Measurements from ENCODE around the gene APBB3.
"Not testable (repeated sequence)": the region's sequence is repeated elsewhere in the genome, so short reads cannot be mapped to it uniquely, and the experiment has no call there.

The APBB3 gene, protein sequence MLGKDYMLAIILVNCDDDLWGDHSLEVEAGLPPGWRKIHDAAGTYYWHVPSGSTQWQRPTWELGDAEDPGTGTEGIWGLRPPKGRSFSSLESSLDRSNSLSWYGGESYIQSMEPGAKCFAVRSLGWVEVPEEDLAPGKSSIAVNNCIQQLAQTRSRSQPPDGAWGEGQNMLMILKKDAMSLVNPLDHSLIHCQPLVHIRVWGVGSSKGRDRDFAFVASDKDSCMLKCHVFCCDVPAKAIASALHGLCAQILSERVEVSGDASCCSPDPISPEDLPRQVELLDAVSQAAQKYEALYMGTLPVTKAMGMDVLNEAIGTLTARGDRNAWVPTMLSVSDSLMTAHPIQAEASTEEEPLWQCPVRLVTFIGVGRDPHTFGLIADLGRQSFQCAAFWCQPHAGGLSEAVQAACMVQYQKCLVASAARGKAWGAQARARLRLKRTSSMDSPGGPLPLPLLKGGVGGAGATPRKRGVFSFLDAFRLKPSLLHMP

DNA sequence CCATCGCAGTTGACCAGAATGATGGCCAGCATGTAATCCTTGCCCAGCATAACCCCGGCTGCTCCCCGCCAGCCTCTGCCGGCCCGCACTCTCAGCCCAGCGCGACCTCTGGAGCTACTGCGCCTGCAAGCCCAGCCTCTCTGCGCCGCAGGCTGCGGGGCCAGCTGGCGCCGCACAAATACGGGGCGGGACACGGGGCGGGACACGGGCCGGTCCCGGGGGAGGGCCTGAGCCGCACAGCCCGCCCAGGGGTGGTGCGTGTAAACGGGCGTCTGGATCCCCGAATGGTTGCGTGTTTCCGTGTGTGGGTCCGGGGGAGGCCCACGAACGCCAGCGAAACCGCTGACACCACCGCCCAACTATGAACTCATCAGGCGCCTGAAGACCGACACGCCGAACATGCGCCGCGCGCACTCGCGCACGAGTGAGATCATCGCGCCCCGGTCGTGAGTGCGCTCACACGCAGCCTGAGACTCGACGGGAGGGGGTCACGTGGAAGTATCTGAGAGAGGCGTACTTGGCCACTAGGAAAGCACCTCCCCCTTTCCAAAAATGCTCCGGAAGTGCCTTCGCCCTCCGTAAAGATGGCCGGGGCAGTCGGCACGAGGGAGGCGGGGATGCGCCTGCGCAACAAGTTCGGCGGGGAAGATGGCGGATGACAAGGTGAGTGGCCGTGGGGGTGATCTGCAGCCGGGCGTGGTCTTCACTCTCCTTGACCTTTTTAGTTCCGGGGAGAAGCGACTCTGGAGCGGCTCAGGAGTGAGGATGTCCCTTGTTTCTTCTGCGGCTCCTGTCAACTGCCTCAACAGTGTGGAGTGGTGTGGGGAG is at the start of gene APBB3, which contains the start of gene SLC35A4:
TSS of gene APBB3 (minus strand) at position 403 of the 828 bp plus-strand sequence. CDS start at position 50, 353 bp downstream.
TSS of gene SLC35A4 (plus strand) at position 633 of the 828 bp plus-strand sequence. CDS start 2,342 bp downstream, outside the sequence.
- peak; percentile 94 for DNase-seq (ENCODE audit: low read depth)

DNA sequence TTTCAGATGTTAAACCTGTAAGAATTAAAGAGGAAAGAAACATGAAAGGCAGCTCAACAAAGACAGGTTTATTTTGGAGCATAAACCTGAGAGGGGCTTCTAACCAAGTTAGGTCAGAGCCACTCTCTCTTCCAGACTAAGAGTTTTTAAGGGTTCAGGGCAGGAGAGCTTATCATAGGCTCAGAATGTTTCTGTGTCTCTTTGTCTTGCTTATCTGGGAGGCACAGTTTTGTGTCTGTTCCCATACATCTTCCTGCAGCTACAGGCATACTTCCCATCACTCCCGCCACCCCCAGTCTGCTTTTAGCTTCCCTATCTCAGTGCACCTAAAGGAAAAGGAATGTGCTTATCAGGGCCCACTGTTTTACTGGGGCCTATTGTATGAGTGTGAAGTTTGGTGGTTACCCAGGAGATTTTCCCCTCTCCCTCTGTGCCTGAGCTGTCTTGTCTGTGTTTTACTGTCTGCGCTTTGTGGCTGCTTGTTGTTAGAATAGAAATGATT is 46.7 kb upstream of the APBB3 start:
- DNase-seq (ENCODE audit: low read depth) = no peak

DNA sequence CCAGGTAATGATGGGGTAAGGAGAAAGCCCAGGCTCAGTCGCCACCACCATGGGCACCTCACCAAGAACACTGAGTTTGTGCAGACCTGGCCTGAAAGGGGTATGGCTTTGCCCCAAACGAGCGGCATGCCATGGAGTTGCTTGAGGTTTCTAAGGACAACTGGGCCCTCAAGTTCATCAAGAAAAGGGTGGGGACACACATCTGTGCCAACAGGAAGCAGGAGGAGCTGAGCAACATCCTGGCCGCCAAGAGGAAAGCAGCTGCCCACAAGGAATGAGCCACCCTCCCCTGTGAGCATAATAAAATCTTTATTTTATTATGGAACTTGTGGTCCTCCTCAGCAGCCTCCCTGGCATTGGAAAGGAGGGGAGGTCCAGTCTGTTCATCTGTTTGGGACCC is 44.7 kb upstream of the APBB3 start:
- DNase-seq (ENCODE audit: low read depth) = no peak

DNA sequence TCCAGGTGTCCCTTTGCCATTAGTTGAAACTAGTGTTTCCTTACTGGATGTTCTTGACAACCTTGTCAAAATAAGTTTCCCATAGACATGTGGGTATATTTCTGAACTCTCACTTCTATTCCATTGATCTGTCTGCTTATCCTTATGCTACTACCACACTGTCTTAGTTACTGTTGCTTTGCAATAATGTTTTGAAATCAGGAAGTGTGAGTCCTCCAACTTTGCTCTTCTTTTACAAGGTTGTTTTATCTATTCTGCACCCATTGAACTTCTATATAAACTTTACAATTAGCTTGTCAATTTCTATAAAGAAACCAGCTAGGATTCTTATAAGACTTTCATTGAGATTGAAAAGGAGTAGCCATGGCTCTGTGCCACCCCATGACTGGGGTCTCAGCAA is 44.3 kb upstream of the APBB3 start:
- no peak for DNase-seq (ENCODE audit: low read depth)

DNA sequence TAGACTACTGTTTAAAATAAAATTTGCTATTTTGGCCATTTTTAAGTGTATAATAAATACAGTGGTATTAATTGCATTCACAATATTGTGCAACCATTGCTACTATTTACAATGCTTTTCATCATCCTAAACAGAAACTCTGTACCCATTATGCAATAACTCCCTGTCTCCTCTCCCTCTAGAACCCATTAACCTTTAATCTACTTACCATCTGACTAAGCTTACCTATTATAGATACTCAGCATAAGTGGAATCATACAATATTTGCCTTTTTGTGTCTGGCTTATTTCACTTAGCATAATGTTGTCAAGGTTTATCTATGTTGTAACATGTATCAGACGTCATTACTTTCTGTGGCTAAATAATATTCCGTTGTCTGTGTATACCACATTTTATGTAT is 42.6 kb upstream of the APBB3 start:
- DNase-seq (ENCODE audit: low read depth) = no peak

DNA sequence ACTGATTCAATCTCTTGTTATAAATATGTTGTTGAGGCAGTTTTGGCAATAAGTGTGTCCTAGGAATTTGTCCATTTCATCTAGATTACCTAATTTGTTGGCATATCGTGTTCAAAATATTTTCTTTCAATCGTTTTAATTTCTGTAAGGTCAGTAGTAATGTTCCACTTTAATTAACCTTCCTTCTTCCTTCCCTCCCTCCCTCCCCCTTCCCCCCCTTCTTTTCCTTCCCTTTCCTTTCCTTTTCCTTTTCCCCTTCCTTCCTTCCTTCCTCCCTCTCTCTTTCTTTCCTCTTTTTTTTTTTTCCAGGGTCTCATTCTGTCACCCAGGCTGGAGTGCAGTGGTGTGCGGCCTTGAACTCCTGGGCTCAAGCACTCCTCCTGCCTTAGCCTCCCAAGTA is 41.5 kb upstream of the APBB3 start:
- DNase-seq (ENCODE audit: low read depth) = no peak

DNA sequence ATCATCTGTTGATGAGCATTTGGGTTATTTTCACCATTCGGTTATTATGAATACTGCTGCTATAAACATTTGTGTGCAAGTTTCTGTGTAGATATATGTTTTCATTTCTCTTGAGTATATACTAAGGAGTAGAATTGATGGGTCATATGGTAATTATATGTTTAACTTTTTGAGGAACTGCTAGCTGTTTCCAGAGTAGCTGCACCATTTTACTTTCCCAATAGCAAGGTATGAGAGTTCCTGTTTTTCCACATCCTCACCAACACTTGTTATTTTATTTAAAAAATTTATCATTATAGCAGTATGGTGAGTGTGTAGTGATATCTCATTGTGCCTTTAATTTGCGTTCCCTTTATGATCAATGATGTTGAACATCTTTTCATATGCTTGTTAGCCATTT is 39.3 kb upstream of the APBB3 start:
- DNase-seq (ENCODE audit: low read depth) = no peak

DNA sequence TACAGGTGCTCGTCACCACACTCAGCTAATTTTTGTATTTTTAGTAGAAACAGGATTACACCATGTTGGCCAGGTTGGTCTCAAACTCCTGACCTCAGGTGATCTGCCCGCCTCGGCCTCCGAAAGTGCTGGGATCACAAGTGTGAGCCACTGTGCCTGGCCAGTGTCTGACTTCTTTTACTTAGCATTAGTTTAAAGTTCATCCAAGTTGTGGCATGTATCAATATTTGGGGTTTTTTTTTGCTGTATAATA is 39.0 kb upstream of the APBB3 start:
- not testable (repeated sequence) for DNase-seq (ENCODE audit: low read depth)

DNA sequence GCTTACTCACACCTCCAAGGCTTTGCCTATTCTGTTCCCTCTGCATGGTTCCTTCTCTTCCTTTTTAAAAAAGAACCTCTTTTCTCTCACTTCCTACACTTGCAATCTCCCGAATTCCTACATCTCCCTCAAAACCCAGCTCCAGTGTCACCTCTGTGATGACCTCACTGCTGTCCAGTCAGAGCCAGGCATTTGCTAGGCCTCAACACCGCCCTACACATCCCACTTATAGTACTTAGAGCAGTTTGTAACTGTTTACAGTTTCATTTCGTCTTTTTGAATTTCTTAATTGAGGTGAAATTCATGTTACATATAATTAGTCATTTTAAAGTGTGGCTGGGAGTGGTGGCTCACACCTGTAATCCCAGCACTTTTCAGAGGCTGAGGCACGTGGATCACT is 37.7 kb upstream of the APBB3 start:
- no peak for DNase-seq (ENCODE audit: low read depth)

DNA sequence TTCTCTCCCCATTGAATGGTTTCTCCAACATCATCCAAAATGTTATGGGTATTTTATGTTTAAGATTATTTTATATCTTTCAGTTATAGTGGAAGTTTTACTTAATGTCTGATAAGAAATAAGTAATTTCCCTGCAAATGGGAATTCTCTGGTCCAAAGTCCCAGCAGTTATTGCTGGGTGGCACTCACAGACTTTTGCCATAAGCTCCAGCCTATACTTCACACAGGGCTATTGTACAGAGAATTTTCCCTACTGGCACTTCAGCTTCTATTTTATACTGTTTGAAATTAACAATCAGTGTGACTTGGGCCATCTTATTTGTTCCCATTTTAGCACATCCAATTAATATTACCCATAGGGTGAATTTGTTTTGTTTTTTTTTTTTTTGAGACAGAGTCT is 35.7 kb upstream of the APBB3 start:
- DNase-seq (ENCODE audit: low read depth) = no peak

DNA sequence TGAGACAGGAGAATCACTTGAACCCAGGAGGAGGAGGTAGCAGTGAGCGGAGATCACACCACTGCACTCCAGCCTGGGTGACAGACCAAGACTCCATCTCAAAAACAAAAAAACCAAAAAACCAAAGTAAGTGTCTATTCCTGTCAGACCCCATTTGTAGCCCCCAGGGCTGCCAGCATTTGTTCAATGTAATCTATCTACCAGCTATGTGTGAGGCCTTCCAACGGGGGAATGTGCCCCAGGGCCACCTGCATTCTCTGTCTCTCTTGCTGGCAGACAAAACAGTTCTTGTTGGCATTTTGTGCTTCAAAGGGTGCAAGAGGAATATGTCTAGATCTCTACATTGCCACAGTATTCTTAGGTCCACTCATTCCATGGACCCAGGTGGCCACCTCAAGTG is 34.4 kb upstream of the APBB3 start:
- DNase-seq (ENCODE audit: low read depth) = no peak

DNA sequence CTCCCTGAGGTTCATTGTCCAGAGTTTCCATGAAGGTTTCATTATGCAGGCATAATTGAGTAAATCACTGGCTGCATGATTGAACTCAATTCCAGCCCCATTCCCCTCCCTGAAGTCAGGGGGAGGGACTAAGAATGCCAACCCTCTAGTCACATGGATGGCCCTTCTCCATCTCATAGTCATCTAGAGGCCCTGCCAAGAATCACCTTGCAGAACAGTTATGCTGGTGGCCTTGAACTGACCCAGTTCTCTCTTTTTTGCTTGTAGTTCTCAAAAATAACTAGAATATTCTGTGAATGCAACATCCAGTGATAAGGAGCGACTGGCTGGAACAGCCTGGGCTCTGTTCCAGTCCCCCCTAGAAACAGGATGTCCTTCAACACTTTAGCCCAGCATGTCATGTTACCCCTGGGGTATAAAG is 31.9 kb upstream of the APBB3 start:
- no peak for DNase-seq (ENCODE audit: low read depth)

DNA sequence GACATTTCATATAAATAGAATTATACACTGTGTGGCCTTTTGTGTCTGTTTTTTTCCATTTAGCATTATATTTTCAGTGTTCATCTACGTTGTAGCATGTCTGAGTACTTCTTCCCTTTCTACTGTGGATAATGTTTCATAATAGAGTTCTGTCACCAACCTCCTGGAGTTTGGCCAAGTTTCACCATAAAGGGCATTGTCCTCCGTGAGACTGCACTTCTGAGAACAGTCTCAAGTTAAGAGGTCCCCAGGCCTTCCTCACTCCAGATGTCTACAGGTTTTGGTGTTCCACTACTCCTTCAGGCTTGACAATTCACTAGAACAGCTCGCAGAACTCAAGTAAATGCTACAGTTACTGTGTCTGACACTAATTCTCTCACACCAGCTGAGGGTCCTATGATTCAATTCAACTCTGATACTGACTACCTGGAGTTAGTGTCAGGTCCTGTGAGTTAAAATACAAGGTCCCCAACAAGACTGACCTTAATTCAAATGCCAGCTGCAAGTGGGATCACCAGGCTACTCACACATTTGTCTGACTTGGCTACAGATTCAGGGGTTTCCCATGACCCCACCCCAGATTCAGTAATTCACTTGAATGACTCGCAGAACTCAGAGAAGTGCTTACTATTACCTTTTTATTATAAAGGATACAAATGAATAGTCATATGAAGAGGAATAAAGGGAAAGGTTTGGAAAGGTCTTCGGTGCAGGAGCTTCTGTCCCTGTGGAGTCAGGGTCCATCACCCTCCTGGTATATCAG is 31.3 kb upstream of the APBB3 start:
- no peak for DNase-seq (ENCODE audit: low read depth)

DNA sequence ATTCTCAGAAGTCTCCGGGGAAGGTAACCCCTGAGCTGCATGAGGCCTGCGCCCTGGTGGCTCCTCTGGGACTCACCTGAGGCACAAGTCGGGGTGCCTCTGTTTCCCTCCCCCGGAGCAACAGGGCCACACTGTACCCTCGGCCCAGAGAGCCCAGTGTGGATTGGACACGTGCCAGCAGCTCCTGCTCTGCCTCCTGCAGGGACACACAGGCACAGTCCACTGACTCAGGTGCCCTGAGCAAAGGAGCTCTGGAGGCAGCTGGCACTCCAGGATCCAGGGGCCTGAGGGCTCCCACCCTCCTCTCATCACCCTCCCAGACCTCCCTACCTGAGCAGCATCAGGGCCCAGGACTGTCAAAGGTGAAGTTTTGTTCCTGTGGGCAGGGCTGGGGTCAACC is 29.8 kb upstream of the APBB3 start:
- DNase-seq (ENCODE audit: low read depth) = no peak

DNA sequence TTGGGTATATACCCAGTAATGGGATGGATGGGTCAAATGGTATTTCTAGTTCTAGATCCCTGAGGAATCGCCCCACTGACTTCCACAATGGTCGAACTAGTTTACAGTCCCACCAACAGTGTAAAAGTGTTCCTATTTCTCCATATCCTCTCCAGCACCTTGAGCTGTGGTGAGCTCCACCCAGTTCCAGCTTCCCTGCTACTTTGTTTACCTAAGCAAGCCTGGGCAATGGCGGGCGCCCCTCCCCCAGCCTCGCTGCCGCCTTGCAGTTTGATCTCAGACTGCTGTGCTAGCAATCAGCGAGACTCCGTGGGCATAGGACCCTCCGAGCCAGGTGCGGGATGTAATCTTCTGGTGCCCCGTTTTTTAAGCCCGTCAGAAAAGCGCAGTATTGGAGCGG is 28.7 kb upstream of the APBB3 start:
- DNase-seq (ENCODE audit: low read depth) = not testable (repeated sequence)

DNA sequence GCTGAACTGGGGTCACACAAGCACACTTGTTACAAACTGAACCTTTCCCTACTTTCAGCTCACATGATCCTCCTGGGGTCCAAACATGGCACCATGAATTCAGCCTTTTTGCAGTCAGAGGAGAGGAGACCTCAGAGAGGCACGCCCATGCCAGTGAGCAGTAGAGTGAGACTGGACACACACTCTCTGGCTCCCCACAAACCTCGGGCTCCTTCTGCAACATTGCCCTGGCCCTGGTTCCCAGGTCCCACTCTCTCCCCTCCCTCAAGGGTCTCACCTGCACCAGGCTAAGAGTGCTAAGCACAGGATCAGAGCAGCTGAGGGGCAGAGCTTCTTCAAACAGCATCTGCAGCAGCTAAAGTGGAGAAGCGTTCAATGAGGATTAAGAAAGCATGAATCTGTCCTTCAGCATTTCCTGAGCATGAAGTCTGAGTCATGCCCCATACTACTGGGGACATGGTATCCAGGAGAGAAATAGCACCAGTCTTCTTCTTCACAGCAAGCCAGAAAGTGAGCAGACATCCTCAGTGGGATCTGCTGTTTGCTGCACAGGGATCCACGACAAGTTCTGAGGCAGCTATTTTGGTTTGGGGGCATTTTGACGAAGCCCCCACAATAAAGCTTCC is 27.5 kb upstream of the APBB3 start:
- DNase-seq (ENCODE audit: low read depth) = no peak

DNA sequence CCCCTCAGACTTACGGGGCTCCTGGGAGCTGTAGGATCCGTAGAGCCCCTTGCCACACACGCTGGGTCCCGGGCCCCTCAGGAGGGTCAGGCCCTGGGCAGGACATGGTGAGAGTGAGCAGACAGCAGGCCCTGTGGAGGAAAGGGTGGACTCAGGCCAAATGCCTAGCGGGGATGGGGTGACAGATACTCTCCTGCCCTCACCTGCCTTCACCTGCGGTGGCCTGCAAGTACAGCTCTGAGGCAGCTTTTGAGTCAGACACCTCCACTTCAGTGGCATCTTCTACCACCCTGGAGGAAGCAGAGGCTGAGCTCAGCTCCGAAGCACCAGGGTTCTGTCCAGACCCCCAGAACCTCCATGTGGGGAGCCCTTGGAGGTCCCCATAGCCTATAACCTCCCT is 26.5 kb upstream of the APBB3 start:
- no peak for DNase-seq (ENCODE audit: low read depth)

DNA sequence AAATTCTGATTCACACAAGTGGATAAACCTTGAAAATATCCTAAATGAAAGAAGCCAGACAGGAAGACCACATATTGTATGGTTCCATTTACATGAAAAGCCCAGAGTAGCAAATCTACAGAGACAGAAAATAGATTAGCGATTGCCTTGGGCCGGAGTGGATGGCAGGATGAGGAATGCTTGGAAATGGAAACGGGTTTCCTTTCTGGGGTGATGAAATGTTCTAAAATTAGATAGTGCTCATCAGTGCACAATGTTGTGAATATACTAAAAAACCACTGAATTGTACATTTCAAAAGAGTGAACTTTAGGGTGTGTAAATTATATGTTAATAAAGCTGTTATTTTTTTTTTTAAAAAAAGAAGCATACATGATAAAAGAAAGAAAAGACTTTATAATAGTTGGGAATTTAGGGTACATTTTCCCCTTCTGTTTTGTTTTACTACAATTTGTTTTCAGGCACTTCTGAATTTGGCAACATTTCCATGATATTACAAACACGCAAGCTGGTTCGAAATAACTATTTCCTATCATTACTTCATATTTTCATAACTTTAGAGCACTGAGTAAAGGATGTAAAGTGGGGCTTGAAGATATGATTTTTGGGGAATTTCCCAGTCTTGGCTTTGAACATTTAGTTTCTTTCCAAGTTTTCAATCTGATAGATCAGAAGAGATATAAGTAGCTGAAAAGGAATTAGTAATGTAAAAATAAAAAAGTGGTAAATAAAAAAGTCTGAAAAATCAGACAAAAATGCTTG is 24.1 kb upstream of the APBB3 start:
- DNase-seq (ENCODE audit: low read depth) = no peak

DNA sequence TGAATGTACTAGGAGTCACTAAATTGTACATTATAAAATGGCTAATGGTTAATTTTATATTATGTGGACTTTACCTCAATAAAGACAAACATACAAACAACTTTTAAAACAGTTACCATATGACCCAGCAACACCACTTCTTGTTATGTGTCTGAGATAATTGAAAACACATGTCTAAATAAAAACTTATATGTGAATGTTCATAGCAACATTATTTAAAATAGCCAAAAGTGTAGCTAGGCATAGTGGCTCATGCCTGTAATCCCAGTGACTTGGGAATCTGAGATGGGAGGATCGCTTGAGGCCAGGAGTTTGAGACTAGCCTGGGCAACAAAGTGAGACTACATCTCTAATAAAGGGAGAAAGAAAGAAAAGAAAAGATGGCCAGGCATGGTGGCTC is 23.1 kb upstream of the APBB3 start:
- DNase-seq (ENCODE audit: low read depth) = no peak

DNA sequence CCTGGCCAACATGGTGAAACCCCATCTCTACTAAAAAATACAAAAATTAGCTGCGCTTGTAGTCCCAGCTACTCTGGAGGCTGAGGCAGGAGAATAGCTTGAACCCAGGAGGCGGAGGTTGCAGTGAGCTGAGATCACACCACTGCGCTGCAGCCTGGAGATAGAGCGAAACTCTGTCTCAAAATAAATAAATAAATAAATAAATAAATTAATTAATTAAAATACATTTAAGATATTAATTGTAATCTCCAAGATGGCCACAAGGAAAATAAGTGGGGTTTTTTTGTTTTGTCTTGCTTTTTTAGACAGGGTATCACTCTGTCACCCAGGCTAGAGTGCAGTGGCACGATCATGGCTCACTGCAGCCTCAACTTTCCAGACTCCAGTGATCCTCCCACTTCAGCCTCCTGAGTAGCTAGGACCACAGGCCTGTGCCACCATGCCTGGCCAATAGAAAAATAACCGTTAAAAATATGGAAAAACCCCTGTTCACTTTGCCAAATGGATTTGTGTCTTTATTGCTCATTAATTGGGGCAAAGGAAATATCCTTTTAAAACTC is 14.9 kb upstream of the APBB3 start:
- not testable (repeated sequence) for DNase-seq (ENCODE audit: low read depth)

DNA sequence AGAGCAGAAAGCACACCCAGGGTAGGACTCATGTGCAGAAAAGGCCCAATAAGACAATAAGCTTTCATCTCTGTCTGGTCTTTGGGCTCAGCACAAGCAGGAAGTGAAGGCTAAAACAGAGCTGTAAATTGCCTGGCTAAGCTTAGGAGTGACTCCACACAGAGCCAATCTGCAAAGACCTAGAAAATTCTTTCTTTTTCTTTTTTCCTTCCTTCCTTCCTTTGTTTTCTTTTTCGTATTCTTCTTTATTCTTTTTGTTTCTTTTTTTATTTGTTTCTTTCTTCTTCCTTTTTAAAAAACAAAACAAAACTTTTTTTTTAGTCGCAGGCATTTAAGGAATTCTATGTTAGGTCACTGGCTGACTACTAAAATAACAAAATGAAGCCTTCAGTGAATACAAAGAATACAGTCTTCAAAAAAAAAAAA is 12.4 kb upstream of the APBB3 start:
- no peak for DNase-seq (ENCODE audit: low read depth)
